Keratinocyte (primary cell): ENCODE measurements around the gene CST6.
A peak's percentile ranks its signal among the peaks of the same experiment; 100 is the strongest.

Source experiments
- EZH2 ChIP-seq: IDR thresholded peaks from one replicate; pipeline ENCODE4 v1.6.1; 2012; ENCODE audit warnings: inconsistent platforms, mild to moderate bottlenecking, low read length, moderate library complexity
- TF ChIP-seq, protein P1 (sequence below), 3 experiments: IDR thresholded peaks in 1 of 3; conservative IDR thresholded peaks in 1 of 3; optimal IDR thresholded peaks in 1 of 3; 2 replicates in 2 of 3; 3 replicates in 1 of 3; pipeline versions ENCODE3 to v1.5.1; 2011; ENCODE audit warnings: low read length in 3 of 3, mild to moderate bottlenecking in 3 of 3, moderate library complexity in 2 of 3, control low read depth in 1 of 3, inconsistent platforms in 1 of 3; ENCODE audit not compliant: insufficient read depth in 2 of 3; ENCODE audit errors: extremely low read depth in 1 of 3

DNA sequence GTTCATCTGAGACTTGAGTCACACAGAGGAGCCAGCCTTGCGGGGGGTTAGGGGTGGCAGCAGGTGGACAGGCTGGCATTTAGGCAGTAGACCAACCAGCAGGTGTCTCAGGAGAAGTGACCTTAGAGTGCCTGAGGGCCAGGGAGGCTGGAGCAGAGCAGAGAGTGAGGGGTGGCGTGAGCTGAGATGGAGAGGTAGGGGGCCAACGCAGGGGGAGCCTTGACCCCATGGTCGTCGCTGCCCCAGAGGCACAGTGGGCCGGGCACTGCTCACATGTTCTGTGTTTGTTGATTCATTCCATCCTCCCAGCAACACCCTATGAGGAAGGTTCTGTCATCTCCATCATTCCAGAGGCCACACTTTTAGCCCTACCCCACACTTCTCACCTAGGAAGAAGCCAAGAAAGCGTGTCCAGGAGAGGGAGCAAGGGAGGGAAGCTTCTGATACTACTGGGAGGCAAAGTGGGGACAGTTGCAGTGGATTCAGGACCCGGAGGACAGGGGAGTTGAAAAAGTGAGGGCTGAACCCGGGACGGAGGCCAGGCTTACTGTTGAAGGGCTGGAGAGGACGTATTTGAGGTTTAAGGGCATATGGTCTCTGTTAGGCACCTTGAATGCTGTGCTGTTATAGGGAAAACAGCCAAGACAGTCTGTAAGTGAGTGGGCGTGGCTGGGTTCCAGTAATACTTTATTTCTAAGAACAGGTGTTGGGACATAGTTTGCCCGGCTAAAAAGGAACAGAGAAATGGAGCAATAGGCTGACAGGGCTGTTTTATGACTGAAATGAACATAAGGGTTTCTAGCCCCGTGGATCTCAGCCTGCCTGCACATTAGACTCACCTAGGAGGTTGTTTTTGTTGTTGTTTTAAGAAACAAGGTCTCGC lies 43.0 kb upstream of the CST6 start:
- TF ChIP-seq, protein P1, sequence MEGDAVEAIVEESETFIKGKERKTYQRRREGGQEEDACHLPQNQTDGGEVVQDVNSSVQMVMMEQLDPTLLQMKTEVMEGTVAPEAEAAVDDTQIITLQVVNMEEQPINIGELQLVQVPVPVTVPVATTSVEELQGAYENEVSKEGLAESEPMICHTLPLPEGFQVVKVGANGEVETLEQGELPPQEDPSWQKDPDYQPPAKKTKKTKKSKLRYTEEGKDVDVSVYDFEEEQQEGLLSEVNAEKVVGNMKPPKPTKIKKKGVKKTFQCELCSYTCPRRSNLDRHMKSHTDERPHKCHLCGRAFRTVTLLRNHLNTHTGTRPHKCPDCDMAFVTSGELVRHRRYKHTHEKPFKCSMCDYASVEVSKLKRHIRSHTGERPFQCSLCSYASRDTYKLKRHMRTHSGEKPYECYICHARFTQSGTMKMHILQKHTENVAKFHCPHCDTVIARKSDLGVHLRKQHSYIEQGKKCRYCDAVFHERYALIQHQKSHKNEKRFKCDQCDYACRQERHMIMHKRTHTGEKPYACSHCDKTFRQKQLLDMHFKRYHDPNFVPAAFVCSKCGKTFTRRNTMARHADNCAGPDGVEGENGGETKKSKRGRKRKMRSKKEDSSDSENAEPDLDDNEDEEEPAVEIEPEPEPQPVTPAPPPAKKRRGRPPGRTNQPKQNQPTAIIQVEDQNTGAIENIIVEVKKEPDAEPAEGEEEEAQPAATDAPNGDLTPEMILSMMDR (optimal IDR thresholded peaks at IDR 0.05 in 1 of 3, IDR thresholded peaks at IDR 0.05 in 1 of 3, conservative IDR thresholded peaks at IDR 0.05 in 1 of 3; ENCODE audit: extremely low read depth in 1 of 3, insufficient read depth in 2 of 3, low read length in 3 of 3) = peak in 1 of 3 experiments; percentile 17
- TF ChIP-seq EZH2 = no peak
